Activated naive CD4-positive, alpha-beta T cell treated with anti-CD3 and anti-CD28 coated beads, Interleukin-2, amount 10 ng/mL, durations not matched to agents 7 days and 5 days (primary cell): ENCODE results near the gene OVOL2.

Experiments used
- CTCF ChIA-PET: fragments of 350-600 bp; sonication (Branson Sonifier 250); formaldehyde crosslinking; loops from one replicate; lab custom pipeline; 2021; ENCODE audit warnings: antibody characterized with exemption; lab: Charles Lee
- DNase-seq: peaks from one replicate; pipeline ENCODE4 v3.0.0-alpha.2; 2020
- H3K27ac Mint-ChIP-seq: one replicate; pipeline ENCODE4 v1.8.0; 2021; ENCODE audit warnings: mild to moderate bottlenecking, moderate library complexity, mixed read lengths
- H3K27me3 Mint-ChIP-seq: one replicate; pipeline ENCODE4 v1.8.0; 2021; ENCODE audit warnings: mild to moderate bottlenecking, mixed read lengths
- H3K36me3 Mint-ChIP-seq: one replicate; pipeline ENCODE4 v1.8.0; 2021; ENCODE audit warnings: mixed read lengths
- H3K4me1 Mint-ChIP-seq: one replicate; pipeline ENCODE4 v1.8.0; 2021; ENCODE audit warnings: mixed read lengths
- H3K4me3 Mint-ChIP-seq: one replicate; pipeline ENCODE4 v1.8.0; 2021; ENCODE audit warnings: mild to moderate bottlenecking, moderate library complexity, mixed read lengths
- H3K9me3 Mint-ChIP-seq: one replicate; pipeline ENCODE4 v1.8.0; 2021; ENCODE audit warnings: mixed read lengths

OVOL2 gene

DNA sequence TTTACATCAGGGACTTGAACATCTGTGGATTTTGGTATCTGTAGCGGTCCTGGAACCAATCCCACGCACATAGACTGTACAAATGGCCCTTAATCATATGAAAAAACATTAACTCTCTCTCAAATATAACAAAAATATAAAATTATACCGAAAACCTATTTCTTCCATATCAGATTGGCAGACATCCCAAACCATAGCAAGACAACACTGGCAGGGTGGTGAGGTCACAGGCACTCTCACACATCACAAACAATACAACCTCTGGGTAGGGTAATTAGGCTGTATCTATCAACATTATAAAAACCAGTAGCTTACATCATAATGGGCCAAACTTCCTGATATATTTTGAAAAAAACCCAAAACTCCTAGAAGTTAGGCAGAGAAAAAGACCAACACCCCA is 40.9 kb downstream of the OVOL2 start:
- H3K4me1 Mint-ChIP-seq, result no peaks in the 10 kb centered on the region
- no peaks in the 10 kb centered on the region for H3K9me3 Mint-ChIP-seq
- peaks cover 10% of the 10 kb centered on the region for H3K27me3 Mint-ChIP-seq
- DNase-seq, result no peak
- no peak overlapping the region for H3K27ac Mint-ChIP-seq
- CTCF ChIA-PET, result interaction anchor here (0.8 kb wide), 1 partner anchor 336 kb away, joined by 3 read pairs; no protein-coding TSS in a partner anchor
- H3K36me3 Mint-ChIP-seq, result no peaks in the 10 kb centered on the region
- no peak overlapping the region for H3K4me3 Mint-ChIP-seq

GRCh38 chr20:18014411-18014810 is 43.3 kb downstream of the OVOL2 start:
- H3K4me3 Mint-ChIP-seq, result no peak overlapping the region
- no peak for DNase-seq
- H3K27ac Mint-ChIP-seq, result no peak overlapping the region
- no peaks in the 10 kb centered on the region for H3K36me3 Mint-ChIP-seq
- peaks cover 10% of the 10 kb centered on the region for H3K27me3 Mint-ChIP-seq
- CTCF ChIA-PET, result no interaction called here
- H3K9me3 Mint-ChIP-seq, result no peaks in the 10 kb centered on the region
- no peaks in the 10 kb centered on the region for H3K4me1 Mint-ChIP-seq

DNA sequence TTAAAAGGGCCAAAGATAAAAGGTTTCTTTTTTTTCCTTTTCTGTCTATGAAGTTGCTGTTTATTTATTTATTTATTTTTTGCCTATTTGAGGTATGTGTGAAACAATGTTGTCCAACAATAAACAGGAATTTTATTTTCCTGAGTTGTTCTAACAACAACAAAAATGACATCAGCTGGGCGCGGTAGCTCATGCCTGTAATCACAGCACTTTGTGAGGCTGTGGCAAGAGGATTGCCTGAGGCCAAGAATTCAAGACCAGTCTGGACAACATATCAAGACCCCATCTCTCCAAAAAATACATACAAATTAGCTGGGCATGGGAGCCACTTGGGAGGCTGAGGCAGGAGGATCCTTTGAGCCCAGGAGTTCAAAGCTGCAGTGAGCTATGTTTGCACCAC is 44.8 kb downstream of the OVOL2 start:
- DNase-seq, result no peak
- Mint-ChIP-seq H3K27ac (no peak overlapping the region), H3K4me3 (no peak overlapping the region), H3K9me3 (no peaks in the 10 kb centered on the region), H3K4me1 (no peaks in the 10 kb centered on the region), H3K27me3 (no peaks in the 10 kb centered on the region), H3K36me3 (no peaks in the 10 kb centered on the region)
- CTCF ChIA-PET, result no interaction called here

DNA sequence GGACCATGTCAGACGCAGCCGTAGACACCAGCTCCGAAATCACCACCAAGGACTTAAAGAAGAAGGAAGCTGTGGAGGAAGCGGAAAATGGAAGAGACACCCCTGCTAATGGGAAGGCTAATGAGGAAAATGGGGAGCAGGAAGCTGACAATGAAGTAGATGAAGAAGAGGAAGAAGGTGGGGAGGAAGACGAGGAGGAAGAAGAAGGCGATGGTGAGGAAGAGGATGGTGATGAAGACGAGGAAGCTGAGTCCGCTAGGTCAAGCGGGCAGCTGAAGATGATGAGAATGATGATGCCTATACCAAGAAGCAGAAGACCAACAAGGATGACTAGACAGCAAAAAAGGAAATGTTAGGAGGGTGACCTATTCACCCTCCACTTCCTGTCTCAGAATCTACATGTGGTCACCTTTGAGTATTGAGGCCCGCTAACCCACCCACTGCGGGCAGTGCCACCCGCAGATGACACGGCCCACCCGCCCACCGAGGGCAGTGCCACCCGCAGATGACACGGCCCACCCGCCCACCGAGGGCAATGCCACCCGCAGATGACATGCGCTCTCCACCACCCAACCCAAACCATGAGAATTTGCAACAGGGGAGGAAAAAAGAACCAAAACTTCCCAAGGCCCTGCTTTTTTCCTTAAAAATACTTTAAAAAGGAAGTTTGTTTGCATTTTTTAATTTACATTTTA is 45.6 kb downstream of the OVOL2 start:
- no peaks in the 10 kb centered on the region for H3K27me3 Mint-ChIP-seq
- H3K4me3 Mint-ChIP-seq, result no peak overlapping the region
- CTCF ChIA-PET, result no interaction called here
- H3K27ac Mint-ChIP-seq, result no peak overlapping the region
- no peaks in the 10 kb centered on the region for H3K36me3 Mint-ChIP-seq
- H3K9me3 Mint-ChIP-seq, result no peaks in the 10 kb centered on the region
- no peak for DNase-seq
- no peaks in the 10 kb centered on the region for H3K4me1 Mint-ChIP-seq

- DNase-seq, result no peak
- H3K4me1 Mint-ChIP-seq, result no peaks in the 10 kb centered on the region
- no peaks in the 10 kb centered on the region for H3K36me3 Mint-ChIP-seq
- no peak overlapping the region for H3K4me3 Mint-ChIP-seq
- H3K27ac Mint-ChIP-seq, result no peak overlapping the region
- no peaks in the 10 kb centered on the region for H3K27me3 Mint-ChIP-seq
- CTCF ChIA-PET, result no interaction called here
- H3K9me3 Mint-ChIP-seq, result no peaks in the 10 kb centered on the region
These were observed 46.2 kb downstream of the OVOL2 start for GRCh38 chr20:18011482-18011881.

GRCh38 chr20:18009116-18009515 is 48.6 kb downstream of the OVOL2 start:
- Mint-ChIP-seq H3K27me3 (peaks cover 5% of the 10 kb centered on the region), H3K36me3 (no peaks in the 10 kb centered on the region), H3K4me1 (no peaks in the 10 kb centered on the region), H3K27ac (no peak overlapping the region), H3K9me3 (no peaks in the 10 kb centered on the region), H3K4me3 (no peak overlapping the region)
- no peak for DNase-seq
- CTCF ChIA-PET, result no interaction called here

DNA sequence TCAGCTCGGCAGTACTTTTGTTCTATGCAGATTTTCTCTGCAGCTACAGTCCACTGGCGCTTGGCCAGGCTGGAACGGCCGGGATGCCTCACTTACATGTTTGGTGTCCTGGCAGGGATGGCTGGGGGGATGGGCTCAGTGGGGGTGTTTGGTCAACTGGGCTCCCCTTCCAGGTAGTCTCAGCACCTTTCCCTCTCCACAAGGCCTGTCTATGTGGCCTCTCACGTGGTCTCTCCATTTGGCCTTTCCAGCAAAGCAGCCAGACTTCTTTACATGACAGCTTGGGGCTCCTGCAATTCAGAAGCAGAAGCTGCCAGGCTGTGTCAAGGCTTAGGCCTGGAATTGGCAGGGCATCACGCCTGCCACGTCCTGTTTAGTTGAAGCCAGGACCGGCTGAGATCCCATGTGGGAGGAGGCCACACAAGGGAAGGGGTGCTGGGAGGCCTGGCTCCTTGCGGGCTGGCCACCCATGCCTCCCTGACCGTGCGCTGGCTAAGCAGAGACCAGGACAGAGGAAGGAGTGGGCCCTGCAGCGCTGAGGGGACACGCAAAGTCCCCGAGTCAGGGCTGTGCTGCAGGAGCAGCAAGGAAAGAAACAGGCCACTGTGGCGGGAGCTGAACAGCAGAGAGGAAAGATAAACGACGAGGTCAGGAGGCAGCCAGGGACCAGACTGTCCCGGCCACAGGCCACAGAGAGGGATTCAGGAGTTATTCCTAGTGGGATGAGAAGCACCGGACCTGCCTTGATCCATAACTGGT is 50.0 kb downstream of the OVOL2 start:
- Mint-ChIP-seq H3K36me3 (no peaks in the 10 kb centered on the region), H3K4me1 (no peaks in the 10 kb centered on the region), H3K4me3 (no peak overlapping the region), H3K9me3 (no peaks in the 10 kb centered on the region), H3K27me3 (peaks cover 5% of the 10 kb centered on the region), H3K27ac (no peak overlapping the region)
- CTCF ChIA-PET, result no interaction called here
- DNase-seq, result no peak

DNA sequence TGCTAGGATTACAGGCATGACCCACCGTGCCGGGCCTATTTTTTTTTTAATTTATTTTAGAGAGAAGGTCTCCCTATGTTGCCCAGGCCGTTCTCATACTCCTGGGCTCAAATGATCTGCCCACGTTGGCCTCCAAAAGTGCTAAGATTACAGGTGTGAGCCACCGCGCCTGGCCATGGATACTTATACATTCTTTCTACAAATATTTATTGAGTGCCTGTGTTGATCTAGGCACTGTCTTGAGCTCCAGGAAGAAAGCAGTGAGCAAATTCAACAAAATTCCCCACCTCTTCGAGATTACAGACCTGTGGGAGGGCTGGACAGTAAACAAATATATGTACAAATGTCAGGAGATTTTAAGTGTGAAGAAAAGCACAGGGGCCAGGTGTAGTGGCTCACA is 51.0 kb downstream of the OVOL2 start:
- no peaks in the 10 kb centered on the region for H3K36me3 Mint-ChIP-seq
- no peak overlapping the region for H3K4me3 Mint-ChIP-seq
- CTCF ChIA-PET, result no interaction called here
- no peak overlapping the region for H3K27ac Mint-ChIP-seq
- no peak for DNase-seq
- no peaks in the 10 kb centered on the region for H3K4me1 Mint-ChIP-seq
- H3K27me3 Mint-ChIP-seq, result peaks cover 5% of the 10 kb centered on the region
- no peaks in the 10 kb centered on the region for H3K9me3 Mint-ChIP-seq

DNA sequence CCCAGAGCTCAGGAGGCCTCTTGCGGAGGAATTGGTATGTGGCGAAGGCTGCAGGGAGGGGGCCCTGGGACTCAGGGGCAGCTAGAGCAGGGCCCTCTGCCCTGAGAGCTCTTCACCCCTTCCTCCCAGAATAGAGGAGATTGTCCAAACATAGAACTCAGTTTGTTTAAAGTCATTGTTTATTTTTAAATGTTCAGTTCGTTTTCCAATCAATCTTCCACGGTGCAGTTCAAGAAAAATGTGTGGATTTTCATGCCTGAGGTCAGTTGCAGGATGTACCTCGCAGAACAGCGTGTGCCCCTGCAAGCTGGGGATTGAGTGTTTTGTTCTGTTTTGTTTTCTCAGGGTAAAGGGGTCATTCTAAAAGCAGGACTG is 51.7 kb downstream of the OVOL2 start:
- H3K9me3 Mint-ChIP-seq, result no peaks in the 10 kb centered on the region
- H3K27ac Mint-ChIP-seq, result no peak overlapping the region
- no peak for DNase-seq
- H3K4me3 Mint-ChIP-seq, result no peak overlapping the region
- CTCF ChIA-PET, result no interaction called here
- peaks cover 12% of the 10 kb centered on the region for H3K27me3 Mint-ChIP-seq
- no peaks in the 10 kb centered on the region for H3K36me3 Mint-ChIP-seq
- H3K4me1 Mint-ChIP-seq, result no peaks in the 10 kb centered on the region

DNA sequence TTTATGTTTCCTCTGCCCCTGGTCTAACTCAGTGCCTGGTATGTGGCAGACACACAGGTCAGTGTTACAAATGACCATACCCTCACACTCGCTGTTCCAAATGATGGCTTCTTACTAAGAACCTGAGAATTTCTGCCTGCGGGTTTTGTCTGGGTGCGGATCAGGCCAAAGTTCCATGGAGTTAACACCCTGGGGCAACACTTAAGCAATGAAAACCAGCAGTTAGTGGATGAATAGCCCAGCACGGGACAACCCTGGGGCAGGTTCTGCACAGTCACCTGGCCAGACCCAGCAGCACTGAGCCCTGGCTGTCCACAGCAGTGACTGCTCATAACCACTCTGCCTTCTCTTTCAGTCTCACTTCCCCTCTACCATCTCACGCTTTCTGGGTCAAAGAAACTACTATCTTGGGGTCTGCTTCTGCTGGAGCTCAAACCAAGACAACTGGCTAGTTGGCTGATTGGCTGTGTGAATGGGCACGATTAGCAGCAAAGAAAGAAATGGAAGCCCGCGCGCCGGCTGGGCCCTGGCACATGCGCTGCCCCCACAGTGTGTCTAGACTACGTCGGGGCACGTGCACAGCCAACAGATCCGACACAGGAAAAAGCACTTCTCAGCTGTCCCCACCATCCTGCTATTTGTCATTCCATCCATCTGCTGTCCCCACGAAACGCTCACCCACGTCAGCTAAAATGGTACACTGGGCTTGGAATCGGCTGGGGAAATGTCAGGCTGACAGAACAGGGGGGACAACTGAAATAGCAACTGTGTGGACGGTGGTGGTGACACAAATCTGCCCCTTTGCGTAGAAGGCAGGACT is 52.3 kb downstream of the OVOL2 start:
- Mint-ChIP-seq H3K4me1 (no peaks in the 10 kb centered on the region), H3K27me3 (peaks cover 12% of the 10 kb centered on the region), H3K9me3 (no peaks in the 10 kb centered on the region), H3K27ac (no peak overlapping the region), H3K4me3 (no peak overlapping the region), H3K36me3 (no peaks in the 10 kb centered on the region)
- CTCF ChIA-PET, result no interaction called here
- no peak for DNase-seq

DNA sequence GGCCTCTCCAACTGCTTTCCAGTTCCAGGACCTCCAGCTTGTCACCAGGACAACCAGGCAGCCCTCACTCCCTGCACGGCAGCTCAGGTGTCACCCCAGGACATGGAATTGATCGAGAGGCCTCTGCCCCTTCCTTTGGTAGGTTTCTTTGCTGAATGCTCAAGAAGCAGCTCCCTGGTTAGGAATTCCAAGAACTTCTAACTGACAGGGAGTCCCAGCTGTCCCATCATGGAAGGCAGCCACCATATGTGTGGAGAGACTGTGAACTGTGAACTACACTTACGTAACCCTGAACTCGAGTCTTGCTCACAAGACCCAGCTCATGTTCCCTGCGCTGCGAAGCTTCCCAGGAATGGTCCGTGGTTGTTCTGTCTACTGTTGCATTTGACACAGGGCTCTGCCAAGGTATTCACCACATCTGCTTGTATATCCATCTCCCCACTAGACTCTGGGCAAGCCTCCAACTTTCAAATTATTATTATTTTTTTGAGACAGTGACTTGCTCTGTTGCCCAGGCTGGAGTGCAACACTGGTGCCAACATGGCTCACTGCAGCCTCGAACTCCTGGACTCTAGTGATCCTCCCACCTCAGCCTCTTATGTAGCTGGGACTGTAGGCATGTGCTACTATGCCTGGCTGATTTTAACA is 53.2 kb downstream of the OVOL2 start:
- Mint-ChIP-seq H3K9me3 (no peaks in the 10 kb centered on the region), H3K4me3 (no peak overlapping the region), H3K27me3 (peaks cover 12% of the 10 kb centered on the region), H3K36me3 (no peaks in the 10 kb centered on the region), H3K4me1 (no peaks in the 10 kb centered on the region), H3K27ac (no peak overlapping the region)
- no peak for DNase-seq
- CTCF ChIA-PET, result no interaction called here

GRCh38 chr20:18003897-18004296 is 53.8 kb downstream of the OVOL2 start:
- no peak for DNase-seq
- Mint-ChIP-seq H3K9me3 (no peaks in the 10 kb centered on the region), H3K4me3 (no peak overlapping the region), H3K36me3 (no peaks in the 10 kb centered on the region), H3K27ac (no peak overlapping the region), H3K27me3 (peaks cover 12% of the 10 kb centered on the region), H3K4me1 (no peaks in the 10 kb centered on the region)
- CTCF ChIA-PET, result no interaction called here

GRCh38 chr20:18001131-18001921 is 56.4 kb downstream of the OVOL2 start:
- Mint-ChIP-seq H3K27ac (no peak overlapping the region), H3K9me3 (no peaks in the 10 kb centered on the region), H3K4me1 (peaks cover 9% of the 10 kb centered on the region), H3K27me3 (peaks cover 28% of the 10 kb centered on the region), H3K36me3 (no peaks in the 10 kb centered on the region), H3K4me3 (no peak overlapping the region)
- no peak for DNase-seq
- CTCF ChIA-PET, result interaction anchor here (0.7 kb wide), 1 partner anchor 277 kb away, joined by 3 read pairs; no protein-coding TSS in a partner anchor
